A549 (cell line): ENCODE results near the gene C4orf50.

Source experiments
- EHMT2 ChIP-seq: fragments of 200-600 bp; sonication (generic); IDR thresholded peaks from 2 replicates; pipeline ENCODE4 v1.6.1; 2016; ENCODE audit warnings: antibody characterized with exemption, low read depth, mild to moderate bottlenecking, moderate library complexity
- JUNB ChIP-seq: fragments of >200 bp; sonication (Bioruptor Twin); formaldehyde crosslinking; IDR thresholded peaks from 2 replicates; pipeline ENCODE4 v1.6.1; 2016
- POLR2A ChIP-seq: IDR thresholded peaks from 2 replicates; pipeline ENCODE4 v1.6.1; 2012; ENCODE audit warnings: mild to moderate bottlenecking, low read length
- SMC3 ChIP-seq: fragments of >200 bp; sonication (Bioruptor Twin); formaldehyde crosslinking; IDR thresholded peaks from 3 replicates; pipeline ENCODE4 v1.6.1; 2018; ENCODE audit warnings: inconsistent platforms
- SREBF2 ChIP-seq: fragments of 450-650 bp; IDR thresholded peaks from 2 replicates; pipeline ENCODE4 v1.6.1; 2014; ENCODE audit warnings: mild to moderate bottlenecking, moderate library complexity
- TF ChIP-seq, protein P1 (sequence below): fragments of 450-650 bp; IDR thresholded peaks from 2 replicates; pipeline ENCODE4 v1.6.1; 2014; ENCODE audit warnings: antibody characterized with exemption
- TF ChIP-seq, protein P2 (sequence below): fragments of >200 bp; sonication (Bioruptor Twin); formaldehyde crosslinking; IDR thresholded peaks from 3 replicates; pipeline ENCODE4 v1.5.1; 2016

DNA sequence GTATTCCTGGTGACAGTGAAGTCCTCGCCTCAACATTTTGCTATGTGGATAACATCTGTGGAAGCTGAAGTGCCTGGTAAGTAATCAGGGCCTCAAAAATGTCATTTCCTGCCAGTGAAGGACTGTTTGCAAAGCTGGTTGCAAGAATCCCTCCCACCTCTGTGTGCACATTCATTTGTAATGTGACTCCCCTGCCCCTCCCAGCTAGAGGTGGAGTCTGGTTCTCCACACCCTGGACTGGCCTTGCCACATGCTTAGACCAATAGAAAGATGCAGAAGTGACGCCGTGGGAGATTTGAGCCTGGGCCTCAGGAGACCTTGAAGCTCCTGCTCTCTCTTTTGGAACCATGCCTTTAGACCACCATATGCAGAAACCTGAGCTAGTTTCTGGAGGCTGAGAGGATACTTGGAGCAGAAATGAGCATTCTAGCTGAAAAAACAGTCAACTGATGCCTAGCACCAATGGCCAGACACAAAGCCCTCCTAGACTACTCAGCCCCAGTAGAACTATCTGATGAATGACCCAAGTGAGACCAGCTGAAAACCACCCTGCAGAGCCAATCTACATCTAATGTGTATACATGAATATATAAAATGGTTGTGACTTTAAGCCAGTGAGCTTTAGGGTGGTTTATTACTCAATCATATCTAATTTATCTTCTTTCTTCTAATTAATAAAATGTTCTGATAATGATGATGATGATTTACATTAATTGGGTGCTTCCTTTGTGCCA, 77.6 kb downstream of the C4orf50 start:
- TF ChIP-seq, protein P1, sequence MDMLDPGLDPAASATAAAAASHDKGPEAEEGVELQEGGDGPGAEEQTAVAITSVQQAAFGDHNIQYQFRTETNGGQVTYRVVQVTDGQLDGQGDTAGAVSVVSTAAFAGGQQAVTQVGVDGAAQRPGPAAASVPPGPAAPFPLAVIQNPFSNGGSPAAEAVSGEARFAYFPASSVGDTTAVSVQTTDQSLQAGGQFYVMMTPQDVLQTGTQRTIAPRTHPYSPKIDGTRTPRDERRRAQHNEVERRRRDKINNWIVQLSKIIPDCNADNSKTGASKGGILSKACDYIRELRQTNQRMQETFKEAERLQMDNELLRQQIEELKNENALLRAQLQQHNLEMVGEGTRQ = no peak
- TF ChIP-seq SMC3 = no peak
- TF ChIP-seq SREBF2 = no peak
- TF ChIP-seq JUNB = no peak
- TF ChIP-seq POLR2A = no peak
- TF ChIP-seq, protein P2, sequence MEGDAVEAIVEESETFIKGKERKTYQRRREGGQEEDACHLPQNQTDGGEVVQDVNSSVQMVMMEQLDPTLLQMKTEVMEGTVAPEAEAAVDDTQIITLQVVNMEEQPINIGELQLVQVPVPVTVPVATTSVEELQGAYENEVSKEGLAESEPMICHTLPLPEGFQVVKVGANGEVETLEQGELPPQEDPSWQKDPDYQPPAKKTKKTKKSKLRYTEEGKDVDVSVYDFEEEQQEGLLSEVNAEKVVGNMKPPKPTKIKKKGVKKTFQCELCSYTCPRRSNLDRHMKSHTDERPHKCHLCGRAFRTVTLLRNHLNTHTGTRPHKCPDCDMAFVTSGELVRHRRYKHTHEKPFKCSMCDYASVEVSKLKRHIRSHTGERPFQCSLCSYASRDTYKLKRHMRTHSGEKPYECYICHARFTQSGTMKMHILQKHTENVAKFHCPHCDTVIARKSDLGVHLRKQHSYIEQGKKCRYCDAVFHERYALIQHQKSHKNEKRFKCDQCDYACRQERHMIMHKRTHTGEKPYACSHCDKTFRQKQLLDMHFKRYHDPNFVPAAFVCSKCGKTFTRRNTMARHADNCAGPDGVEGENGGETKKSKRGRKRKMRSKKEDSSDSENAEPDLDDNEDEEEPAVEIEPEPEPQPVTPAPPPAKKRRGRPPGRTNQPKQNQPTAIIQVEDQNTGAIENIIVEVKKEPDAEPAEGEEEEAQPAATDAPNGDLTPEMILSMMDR = no peak
- TF ChIP-seq EHMT2 = no peak
